Measurements from ENCODE around the gene CACFD1. TPM values are rescaled to one million over a fixed set of nuclear protein-coding genes. Genes with fewer than 3 reads are reported as not detected.

The CACFD1 gene
- total and polyA plus RNA-seq, 11 donors, result 8.0 to 21.9 (median 11.6) TPM

DNA sequence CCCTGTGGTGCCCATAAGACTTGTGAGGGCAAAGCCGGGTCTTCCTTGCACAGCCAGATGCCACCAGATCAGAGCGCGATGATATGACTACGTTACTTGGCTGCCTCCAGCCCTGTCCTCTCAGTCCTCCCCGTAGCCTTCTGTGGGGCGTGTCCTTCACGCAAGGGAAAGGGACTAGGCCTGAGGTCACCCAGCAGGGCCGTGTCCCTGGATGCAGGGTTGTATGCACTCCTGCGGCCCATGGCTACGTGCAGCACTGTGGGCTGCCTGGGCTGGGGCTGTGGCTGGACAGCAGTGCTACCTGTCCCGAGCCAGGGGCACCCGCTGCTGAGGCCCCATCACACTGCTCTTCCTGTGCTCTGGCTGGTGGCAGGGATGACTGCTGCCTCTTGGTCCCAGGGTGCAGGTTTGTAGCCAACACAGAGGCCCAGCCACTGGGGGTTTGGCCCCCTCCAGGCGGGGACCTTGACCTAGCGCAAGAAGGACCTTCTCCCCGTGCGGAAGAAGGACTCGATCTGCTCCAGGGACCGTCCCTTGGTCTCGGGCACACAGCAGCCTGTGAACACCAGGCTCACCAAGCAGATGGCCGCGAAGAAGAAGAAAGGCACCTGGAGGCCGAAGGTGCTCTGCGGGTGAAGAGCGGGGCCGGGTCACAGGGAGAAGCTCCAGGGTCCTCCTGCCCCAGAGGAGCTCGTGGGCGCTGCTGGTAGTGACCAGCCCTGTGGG lies 11.9 kb downstream of the CACFD1 start:
- WGBS, 4 donors, result 84 to 91% (median 88%) methylated on average over 15 to 27 of the region's 27 CpGs
- intact Hi-C loops (cut with DNase I), result no loop called here
- H3K36me3 ChIP-seq, result peaks cover 0 to 50% (median 3%) of the 10 kb centered on the region in 9 donors
- H3K4me3 ChIP-seq, result no peak overlapping the region
- no peak overlapping the region for H3K27ac ChIP-seq
- no peak for DNase-seq
- H3K27me3 ChIP-seq, result no peaks in the 10 kb centered on the region
- no peak for ATAC-seq
- H3K9me3 ChIP-seq, result no peaks in the 10 kb centered on the region
- H3K4me1 ChIP-seq, result peaks cover 0 to 41% (median 0%) of the 10 kb centered on the region in 12 donors
- TF ChIP-seq, protein P1, sequence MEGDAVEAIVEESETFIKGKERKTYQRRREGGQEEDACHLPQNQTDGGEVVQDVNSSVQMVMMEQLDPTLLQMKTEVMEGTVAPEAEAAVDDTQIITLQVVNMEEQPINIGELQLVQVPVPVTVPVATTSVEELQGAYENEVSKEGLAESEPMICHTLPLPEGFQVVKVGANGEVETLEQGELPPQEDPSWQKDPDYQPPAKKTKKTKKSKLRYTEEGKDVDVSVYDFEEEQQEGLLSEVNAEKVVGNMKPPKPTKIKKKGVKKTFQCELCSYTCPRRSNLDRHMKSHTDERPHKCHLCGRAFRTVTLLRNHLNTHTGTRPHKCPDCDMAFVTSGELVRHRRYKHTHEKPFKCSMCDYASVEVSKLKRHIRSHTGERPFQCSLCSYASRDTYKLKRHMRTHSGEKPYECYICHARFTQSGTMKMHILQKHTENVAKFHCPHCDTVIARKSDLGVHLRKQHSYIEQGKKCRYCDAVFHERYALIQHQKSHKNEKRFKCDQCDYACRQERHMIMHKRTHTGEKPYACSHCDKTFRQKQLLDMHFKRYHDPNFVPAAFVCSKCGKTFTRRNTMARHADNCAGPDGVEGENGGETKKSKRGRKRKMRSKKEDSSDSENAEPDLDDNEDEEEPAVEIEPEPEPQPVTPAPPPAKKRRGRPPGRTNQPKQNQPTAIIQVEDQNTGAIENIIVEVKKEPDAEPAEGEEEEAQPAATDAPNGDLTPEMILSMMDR (IDR thresholded peaks at IDR 0.05), result no peak
- TF ChIP-seq POLR2A (IDR thresholded peaks at IDR 0.05), result no peak

DNA sequence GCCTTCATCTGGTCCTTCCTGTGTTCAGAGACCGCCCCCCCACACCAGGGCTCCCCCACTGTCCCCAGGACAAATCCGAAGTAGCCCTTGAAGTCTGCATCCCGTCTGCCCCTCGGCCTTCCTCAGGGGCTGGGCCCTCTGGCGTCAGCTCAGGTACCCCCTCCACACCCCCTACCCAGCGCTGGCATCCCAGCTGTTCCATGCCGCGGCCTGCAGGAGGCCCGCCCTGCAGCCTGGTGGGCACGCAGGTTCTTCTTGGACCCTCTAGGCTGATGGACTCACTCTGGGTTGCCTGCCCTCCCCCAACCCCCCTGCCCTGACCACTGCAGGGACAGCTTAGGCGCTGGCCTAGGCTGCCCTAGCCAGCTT lies 12.5 kb downstream of the CACFD1 start:
- 87 to 91% (median 89%) methylated on average over 10 to 11 of the region's 11 CpGs for WGBS, 4 donors
- peaks cover 0 to 50% (median 3%) of the 10 kb centered on the region in 9 donors for H3K36me3 ChIP-seq
- intact Hi-C loops (cut with DNase I), result no loop called here

DNA sequence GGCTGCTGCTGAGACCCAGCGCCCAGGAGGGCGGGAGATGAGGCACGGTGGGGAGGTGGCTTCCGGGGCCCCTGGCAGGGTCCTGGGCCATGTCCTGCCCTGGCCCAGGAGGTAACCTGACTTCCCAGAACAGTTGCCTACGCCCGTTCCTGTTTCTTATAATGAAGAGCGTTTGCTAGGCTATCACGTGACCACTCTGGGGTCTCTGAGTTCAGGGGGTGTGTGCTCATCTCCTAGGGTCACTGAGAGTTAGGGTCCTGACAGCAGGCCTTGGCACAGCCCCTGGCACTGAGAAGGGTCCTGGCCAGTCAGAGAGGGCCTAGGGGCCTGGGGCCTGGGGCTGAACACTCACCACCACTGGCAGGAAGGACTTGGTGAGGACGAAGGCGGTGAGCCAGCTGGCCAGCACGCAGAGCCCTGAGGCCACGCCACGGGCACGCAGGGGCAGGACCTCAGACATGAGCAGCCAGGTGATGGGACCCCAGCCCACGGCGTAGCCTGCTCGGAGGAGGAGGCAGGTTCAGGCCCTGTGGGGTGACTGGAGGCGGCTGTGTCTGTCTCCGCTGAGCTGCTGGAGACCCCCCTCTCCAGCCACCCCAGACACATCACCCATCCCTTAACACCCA lies 13.1 kb downstream of the CACFD1 start:
- peaks cover 0 to 53% (median under 1%) of the 10 kb centered on the region in 12 donors for H3K4me1 ChIP-seq
- no peak for ATAC-seq
- no peak for TF ChIP-seq POLR2A (IDR thresholded peaks at IDR 0.05)
- TF ChIP-seq, protein P1 (IDR thresholded peaks at IDR 0.05), result no peak

More for the DNA sequence above, 12.5 kb downstream of the CACFD1 start:
- Histone ChIP-seq H3K27me3 (no peaks in the 10 kb centered on the region), H3K4me1 (peaks cover 0 to 47% (median 0%) of the 10 kb centered on the region in 12 donors), H3K9me3 (no peaks in the 10 kb centered on the region), H3K27ac (no peak overlapping the region), H3K4me3 (no peak overlapping the region)
- DNase-seq (no peak), ATAC-seq (no peak)
- TF ChIP-seq POLR2A (IDR thresholded peaks at IDR 0.05), result no peak
- TF ChIP-seq, protein P1 (IDR thresholded peaks at IDR 0.05), result no peak

DNA sequence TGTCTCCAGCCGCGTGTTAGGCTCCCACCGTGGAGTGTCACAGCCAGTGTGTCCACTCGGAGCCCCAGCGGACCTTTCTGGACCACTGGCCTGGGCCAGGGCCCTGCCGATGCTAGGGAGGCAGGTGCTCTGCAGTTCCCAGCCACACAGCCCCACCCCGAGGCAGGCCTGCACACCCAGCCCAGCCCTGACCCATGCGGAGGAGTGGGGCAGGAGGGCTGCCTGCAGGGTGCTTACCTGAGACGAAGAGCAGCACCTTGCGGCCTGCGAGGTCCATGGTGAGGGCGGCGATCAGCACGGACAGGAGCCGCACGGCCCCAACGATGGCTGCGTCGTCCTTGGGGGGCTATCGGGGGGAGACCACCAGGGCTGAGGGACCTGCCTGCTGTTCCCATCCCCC lies 14.0 kb downstream of the CACFD1 start:
- Histone ChIP-seq H3K4me3 (no peak overlapping the region), H3K27ac (no peak overlapping the region), H3K36me3 (peaks cover 0 to 50% (median 3%) of the 10 kb centered on the region in 9 donors), H3K4me1 (peaks cover 0 to 61% (median 9%) of the 10 kb centered on the region in 12 donors), H3K9me3 (no peaks in the 10 kb centered on the region), H3K27me3 (no peaks in the 10 kb centered on the region)
- ATAC-seq (no peak), DNase-seq (no peak)
- intact Hi-C loops (cut with DNase I), result no loop called here
- 80 to 94% (median 92%) methylated on average over 1 to 20 of the region's 20 CpGs for WGBS, 4 donors
- no peak for TF ChIP-seq POLR2A (IDR thresholded peaks at IDR 0.05)
- TF ChIP-seq, protein P1 (IDR thresholded peaks at IDR 0.05), result no peak

More for the DNA sequence above, 13.1 kb downstream of the CACFD1 start:
- no peak overlapping the region for H3K27ac ChIP-seq
- no peaks in the 10 kb centered on the region for H3K9me3 ChIP-seq
- H3K36me3 ChIP-seq, result peaks cover 0 to 50% (median 3%) of the 10 kb centered on the region in 9 donors
- H3K27me3 ChIP-seq, result no peaks in the 10 kb centered on the region
- 85 to 90% (median 86%) methylated on average over 6 to 19 of the region's 19 CpGs for WGBS, 4 donors
- DNase-seq, result no peak
- no peak overlapping the region for H3K4me3 ChIP-seq
- intact Hi-C loops (cut with DNase I), result no loop called here

All from heart left ventricle (tissue), 16 donors.